Astrocyte of the cerebellum (primary cell): ENCODE results near the gene ATP5PO.
"Not testable (repeated sequence)": the region's sequence is repeated elsewhere in the genome, so short reads cannot be mapped to it uniquely, and the experiment has no call there.

Experiments used
- DNase-seq: peaks from one replicate; pipeline ENCODE4 v3.0.0-alpha.2; 2011; ENCODE audit warnings: low read depth
- H3K4me3 ChIP-seq: 2 replicates; pipeline ENCODE4 v1.5.1; 2011; ENCODE audit warnings: mild to moderate bottlenecking, low read depth, low read length, moderate library complexity
- in situ Hi-C: cut with HindIII; loops from 2 replicates; pipeline ENCODE4 v1.10.0; 2017; ENCODE audit warnings: low sequenced_read_pairs
- TF ChIP-seq, protein P1 (sequence below): IDR thresholded peaks from 2 replicates; pipeline ENCODE4 v1.5.1; 2012; ENCODE audit warnings: low read length, low read depth, moderate library complexity, mild to moderate bottlenecking; ENCODE audit errors: missing control alignments

ATP5PO gene

DNA sequence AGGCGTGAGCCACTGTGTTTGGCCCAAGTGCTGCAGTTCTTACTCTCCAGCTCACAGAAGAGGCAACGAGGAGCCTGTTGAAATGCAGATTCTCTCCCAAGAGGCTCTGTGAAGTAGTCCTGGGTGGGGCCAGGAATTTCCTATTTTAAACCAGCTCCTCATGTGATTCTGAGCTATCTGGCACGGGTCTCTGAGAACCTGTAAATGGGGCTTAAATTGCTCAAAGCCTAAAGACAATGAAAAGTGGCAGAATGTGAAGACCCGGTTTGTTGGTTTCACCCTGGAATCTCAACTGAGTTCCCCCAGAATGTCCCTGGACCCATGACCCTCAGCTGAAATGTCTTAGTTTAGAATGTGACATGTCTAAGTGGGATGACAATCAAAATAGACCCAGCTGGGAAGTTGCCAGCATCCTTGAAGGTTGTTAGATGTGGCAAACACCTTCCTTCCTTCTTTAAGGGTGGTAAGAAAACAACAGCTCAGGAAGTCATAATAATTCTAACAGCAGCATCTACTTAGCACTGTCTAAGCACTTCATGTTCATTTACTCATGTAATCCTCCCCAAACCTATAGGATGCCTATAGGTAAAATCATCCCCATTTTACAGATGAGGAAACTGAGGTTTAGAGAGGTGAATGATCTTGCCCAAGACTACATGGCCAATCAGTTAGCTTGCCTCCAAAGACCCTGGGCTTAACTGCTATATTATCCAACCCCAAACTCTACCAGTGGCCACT lies 20.9 kb upstream of the ATP5PO start:
- no peak overlapping the region for H3K4me3 ChIP-seq
- in situ Hi-C loops, result no loop called here
- TF ChIP-seq, protein P1, sequence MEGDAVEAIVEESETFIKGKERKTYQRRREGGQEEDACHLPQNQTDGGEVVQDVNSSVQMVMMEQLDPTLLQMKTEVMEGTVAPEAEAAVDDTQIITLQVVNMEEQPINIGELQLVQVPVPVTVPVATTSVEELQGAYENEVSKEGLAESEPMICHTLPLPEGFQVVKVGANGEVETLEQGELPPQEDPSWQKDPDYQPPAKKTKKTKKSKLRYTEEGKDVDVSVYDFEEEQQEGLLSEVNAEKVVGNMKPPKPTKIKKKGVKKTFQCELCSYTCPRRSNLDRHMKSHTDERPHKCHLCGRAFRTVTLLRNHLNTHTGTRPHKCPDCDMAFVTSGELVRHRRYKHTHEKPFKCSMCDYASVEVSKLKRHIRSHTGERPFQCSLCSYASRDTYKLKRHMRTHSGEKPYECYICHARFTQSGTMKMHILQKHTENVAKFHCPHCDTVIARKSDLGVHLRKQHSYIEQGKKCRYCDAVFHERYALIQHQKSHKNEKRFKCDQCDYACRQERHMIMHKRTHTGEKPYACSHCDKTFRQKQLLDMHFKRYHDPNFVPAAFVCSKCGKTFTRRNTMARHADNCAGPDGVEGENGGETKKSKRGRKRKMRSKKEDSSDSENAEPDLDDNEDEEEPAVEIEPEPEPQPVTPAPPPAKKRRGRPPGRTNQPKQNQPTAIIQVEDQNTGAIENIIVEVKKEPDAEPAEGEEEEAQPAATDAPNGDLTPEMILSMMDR, result no peak
- no peak for DNase-seq

DNA sequence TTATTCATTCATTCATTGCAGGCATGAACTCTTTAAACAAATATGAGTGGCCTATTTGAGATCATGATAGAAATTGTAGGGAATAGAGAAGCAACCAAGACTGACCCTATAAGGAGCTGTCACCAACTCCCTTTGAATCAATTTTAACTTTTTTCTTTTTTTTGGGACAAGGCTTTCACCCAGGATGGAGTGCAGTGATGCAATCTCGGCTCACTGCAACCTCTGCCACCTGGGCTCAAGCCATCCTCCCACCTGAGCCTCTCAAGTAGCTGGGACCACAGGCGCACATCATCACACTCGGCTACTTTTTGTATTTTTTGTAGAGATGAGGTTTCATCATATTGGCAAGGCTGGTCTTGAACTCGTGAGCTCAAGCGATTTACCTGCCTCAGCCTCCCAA lies 17.1 kb upstream of the ATP5PO start:
- TF ChIP-seq, protein P1, result no peak
- in situ Hi-C loops, result no loop called here
- H3K4me3 ChIP-seq, result no peak overlapping the region
- no peak for DNase-seq

DNA sequence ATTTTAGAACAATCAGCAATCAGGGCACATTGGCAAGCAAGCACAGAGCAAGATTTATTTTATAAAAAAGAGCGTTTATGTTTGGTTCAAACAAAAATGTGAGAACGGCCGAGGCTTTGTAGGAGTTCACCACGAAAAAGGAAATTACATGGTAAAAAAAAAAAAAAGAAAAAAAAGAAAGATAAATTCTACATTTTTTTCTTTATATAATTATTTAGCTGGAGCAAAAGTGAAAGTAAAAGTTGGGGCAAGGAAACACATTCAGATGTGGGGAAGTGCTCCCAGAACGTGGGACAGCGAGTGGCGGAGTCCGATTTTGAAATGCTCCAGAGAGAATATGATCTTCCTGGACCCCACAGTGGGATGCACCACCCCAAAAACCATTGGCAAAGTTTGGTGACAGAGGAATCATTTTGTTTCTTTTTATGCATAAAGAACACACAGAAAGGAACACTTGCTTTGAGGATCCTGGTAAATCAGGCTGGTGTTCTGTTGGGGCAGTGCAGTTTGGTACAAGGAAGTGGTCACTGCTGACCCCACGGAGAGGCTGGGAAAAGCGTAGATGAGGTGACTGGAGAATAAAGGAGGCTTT lies 16.3 kb upstream of the ATP5PO start:
- TF ChIP-seq, protein P1, result no peak
- in situ Hi-C loops, result no loop called here
- no peak for DNase-seq
- peak overlapping the region; percentile 10 for H3K4me3 ChIP-seq

DNA sequence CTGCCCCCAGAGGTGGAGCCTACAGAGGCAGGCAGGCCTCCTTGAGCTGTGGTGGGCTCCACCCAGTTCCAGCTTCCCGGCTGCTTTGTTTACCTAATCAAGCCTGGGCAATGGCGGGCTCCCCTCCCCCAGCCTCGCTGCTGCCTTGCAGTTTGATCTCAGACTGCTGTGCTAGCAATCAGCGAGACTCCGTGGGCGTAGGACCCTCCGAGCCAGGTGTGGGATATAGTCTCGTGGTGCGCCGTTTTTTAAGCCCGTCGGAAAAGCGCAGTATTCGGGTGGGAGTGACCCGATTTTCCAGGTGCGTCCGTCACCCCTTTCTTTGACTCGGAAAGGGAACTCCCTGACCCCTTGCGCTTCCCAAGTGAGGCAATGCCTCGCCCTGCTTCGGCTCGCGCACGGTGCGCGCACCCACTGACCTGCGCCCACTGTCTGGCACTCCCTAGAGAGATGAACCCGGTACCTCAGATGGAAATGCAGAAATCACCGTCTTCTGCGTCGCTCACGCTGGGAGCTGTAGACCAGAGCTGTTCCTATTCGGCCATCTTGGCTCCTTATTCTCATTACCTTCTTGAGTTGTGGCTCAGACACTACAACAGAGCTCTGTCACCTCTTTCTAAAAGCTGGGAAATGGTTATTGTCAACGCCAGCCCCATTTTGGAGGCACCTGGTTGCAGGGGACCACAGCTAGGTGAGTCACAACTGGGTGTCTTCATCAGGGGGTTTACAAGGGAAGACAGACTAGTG lies 15.6 kb upstream of the ATP5PO start:
- in situ Hi-C loops, DNase-seq, H3K4me3 ChIP-seq: not testable (repeated sequence)

DNA sequence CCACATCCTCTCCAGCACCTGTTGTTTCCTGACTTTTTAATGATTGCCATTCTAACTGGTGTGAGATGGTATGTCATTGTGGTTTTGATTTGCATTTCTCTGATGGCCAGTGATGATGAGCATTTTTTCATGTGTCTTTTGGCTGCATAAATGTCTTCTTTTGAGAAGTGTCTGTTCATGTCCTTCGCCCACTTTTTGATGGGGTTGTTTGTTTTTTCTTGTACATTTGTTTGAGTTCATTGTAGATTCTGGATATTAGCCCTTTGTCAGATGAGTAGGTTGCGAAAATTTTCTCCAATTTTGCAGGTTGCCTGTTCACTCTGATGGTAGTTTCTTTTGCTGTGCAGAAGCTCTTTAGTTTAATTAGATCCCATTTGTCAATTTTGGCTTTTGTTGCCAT lies 10.6 kb upstream of the ATP5PO start:
- DNase-seq, in situ Hi-C loops, H3K4me3 ChIP-seq: not testable (repeated sequence)

DNA sequence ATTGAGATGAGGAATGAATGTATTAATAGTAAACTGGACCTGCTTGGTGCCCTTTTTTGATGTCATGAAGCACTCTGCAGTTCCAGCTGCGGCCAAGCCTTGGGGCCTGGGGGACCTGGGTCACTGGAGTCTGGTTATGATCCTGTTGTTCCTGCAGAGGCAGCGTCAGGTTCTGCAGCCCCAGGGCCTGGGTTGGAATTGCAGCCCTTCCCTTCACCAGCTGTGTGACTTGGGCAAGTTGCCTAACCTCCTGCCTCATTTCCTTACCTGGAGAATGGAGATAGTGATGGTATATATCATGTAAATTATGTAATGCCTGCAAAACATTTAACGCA lies 9.1 kb upstream of the ATP5PO start:
- H3K4me3 ChIP-seq, result no peak overlapping the region
- no peak for DNase-seq
- in situ Hi-C loops, result no loop called here
- TF ChIP-seq, protein P1, result no peak

DNA sequence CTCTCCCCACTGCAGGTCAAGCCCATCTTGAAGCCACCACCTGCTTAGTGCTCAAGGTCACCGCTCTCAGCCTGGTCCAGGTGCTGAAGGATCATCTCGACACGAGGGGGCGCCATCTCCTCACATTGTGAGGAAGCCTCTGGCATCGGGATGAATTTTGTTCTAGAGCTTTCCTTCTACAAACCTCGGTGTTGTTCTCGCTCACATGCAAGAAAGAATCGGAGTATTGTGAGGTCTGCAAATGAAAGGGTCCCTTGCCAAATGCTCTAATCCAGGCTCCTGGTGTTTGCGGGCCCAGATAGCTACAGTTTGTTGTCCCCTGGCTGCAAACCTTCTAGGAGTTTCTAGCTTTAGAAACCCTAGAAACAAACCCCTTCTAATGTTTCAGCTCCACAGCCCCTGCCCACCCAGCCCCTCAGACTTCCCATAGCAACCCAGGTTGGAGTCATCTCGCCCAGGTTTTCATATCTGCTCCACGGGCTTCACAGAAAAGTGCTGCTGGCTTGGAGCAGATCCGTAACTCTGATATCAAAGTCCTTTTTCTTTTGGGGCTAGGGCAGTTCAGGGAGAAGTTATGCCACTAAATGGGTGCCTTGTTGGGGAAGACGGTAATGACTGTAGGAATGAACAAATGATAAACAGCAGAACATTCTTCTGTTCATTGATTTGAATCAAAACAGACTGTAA lies 8.6 kb upstream of the ATP5PO start:
- in situ Hi-C loops, result no loop called here

More for the DNA sequence above, 8.6 kb upstream of the ATP5PO start:
- H3K4me3 ChIP-seq, result no peak overlapping the region
- TF ChIP-seq, protein P1, result peak; percentile 89
- DNase-seq, result peak; percentile 66
